ENCODE data around the gene OBSL1.

Gene OBSL1

DNA sequence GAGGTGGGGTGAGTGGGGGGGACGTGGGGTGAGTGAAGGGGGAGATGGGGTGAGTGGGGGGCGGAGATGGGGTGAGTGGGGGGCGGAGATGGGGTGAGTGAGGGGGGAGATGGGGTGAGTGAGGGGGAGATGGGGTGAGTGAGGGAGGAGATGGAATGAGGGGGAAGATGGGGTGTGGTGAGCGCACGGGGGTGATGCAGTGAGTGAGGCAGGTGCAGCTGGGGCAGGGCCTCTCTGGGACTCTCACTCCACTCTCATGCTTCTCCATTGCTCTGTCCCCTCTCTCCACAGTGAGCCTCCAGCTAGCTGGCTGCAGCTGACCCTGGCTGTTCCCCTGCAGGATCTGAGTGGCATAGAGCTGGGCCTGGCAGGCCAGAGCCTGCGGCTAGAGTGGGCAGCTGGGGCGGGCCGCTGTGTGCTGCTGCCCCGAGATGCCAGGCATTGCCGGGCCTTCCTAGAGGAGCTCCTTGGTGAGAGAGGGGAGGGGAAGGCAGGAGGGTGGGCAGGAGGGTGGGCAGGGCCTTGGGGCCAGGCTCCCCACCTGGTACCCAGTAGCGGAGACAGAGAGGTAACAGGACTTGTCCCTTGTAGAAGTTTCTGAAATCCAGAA, 42.2 kb upstream of the OBSL1 start:
- no peaks in the 10 kb centered on the region; the same call in 1 of the 2 replicates for H3K36me3 ChIP-seq (ENCODE audit: insufficient read depth, low read length)
- TF ChIP-seq FOXP2 (optimal IDR thresholded peaks at IDR 0.05; ENCODE audit: control extremely low read depth, extremely low read length, insufficient read depth) (no peak), POLR2AphosphoS5 (IDR thresholded peaks at IDR 0.05; ENCODE audit: borderline replicate concordance, low read depth, low read length) (no peak), EZH2 (IDR thresholded peaks at IDR 0.05) (no peak)
- H3K9me3 ChIP-seq (ENCODE audit: low read depth, low read length): no peaks in the 10 kb centered on the region
- no peak overlapping the region for H3K27ac ChIP-seq
- H3K9ac ChIP-seq (ENCODE audit: insufficient read length): no peak overlapping the region
- DNase-seq (ENCODE audit: low read depth, low spot score): no peak
- no peak overlapping the region for H3K4me3 ChIP-seq

DNA sequence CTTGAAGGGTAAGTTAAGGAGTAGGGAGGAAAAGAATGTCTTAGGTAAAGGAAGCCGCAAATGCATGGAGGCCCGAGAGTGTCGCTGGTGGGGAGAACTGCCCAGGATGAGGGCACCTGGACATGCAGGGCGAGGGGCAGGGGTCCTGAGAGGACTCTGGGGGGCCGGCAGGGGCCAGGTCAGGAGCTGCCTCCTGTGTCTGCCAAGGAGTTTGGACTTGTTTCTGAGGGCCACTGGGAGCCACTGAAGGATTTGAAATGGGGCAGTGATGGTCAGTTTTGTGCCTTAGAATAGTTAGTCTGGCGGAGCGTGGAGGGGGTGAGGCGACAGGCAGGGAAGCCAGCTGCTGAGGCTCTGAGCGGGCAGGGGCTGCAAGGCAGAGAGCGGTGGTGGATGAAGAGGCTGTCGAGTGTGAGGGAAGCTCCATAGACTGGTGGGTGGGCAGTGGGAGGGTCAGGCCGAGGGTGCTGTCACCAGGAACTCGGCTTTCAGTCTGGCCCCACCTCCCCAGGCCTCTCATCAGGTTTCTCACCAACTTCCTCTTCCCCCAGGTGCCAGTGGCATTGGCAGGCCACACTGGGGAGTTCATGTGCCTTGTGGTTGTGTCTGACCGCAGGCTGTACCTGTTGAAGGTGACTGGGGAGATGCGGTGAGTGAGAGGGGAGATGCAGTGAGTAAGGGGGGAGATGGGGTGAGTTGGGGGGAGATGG, 41.4 kb upstream of the OBSL1 start:
- no peak overlapping the region for H3K27ac ChIP-seq
- no peak for DNase-seq (ENCODE audit: low read depth, low spot score)
- H3K36me3 ChIP-seq (ENCODE audit: insufficient read depth, low read length): no peaks in the 10 kb centered on the region; the same call in 1 of the 2 replicates
- no peak overlapping the region for H3K4me3 ChIP-seq
- no peaks in the 10 kb centered on the region for H3K9me3 ChIP-seq (ENCODE audit: low read depth, low read length)
- TF ChIP-seq POLR2AphosphoS5 (IDR thresholded peaks at IDR 0.05; ENCODE audit: borderline replicate concordance, low read depth, low read length): no peak
- no peak for TF ChIP-seq FOXP2 (optimal IDR thresholded peaks at IDR 0.05; ENCODE audit: control extremely low read depth, extremely low read length, insufficient read depth)
- no peak for TF ChIP-seq EZH2 (IDR thresholded peaks at IDR 0.05)
- no peak overlapping the region for H3K9ac ChIP-seq (ENCODE audit: insufficient read length)

DNA sequence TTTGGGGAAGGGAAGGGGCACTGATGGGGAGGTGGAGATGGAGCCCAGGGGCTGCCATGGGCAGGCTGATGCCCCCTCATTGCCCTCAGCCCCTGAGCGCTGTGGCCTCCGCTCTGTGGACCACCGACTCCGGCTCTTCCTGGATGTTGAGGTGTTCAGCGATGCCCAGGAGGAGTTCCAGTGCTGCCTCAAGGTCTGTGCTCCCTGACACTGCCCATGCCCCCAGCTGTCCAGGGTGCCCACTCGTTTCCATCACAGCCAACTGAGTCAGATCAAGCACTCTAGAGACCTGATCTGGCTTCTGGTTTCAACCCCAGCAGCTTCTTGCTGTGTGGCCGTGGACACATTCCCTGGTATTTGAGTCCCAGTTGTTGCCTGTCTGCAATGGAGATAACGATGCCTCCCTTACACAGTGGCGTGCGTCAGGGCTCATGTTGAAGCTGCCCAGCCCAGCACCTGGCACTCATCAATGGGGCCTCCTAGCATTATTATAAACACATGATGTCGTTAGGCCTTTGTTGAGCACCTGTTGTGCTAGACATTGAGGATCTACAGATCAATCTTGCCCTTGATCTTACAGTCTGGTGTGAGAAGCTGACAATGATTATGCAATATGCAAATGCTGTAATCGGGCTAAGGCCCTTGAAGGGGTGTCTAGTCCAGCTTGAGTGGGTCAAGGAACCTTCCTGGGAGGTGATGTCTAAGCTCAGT, 40.7 kb upstream of the OBSL1 start:
- Histone ChIP-seq H3K4me3 (no peak overlapping the region), H3K9ac (ENCODE audit: insufficient read length) (no peak overlapping the region), H3K36me3 (ENCODE audit: insufficient read depth, low read length) (no peaks in the 10 kb centered on the region; the same call in 1 of the 2 replicates), H3K9me3 (ENCODE audit: low read depth, low read length) (no peaks in the 10 kb centered on the region), H3K27ac (no peak overlapping the region)
- TF ChIP-seq FOXP2 (optimal IDR thresholded peaks at IDR 0.05; ENCODE audit: control extremely low read depth, extremely low read length, insufficient read depth): no peak
- no peak for TF ChIP-seq POLR2AphosphoS5 (IDR thresholded peaks at IDR 0.05; ENCODE audit: borderline replicate concordance, low read depth, low read length)
- no peak for TF ChIP-seq EZH2 (IDR thresholded peaks at IDR 0.05)
- no peak for DNase-seq (ENCODE audit: low read depth, low spot score)

DNA sequence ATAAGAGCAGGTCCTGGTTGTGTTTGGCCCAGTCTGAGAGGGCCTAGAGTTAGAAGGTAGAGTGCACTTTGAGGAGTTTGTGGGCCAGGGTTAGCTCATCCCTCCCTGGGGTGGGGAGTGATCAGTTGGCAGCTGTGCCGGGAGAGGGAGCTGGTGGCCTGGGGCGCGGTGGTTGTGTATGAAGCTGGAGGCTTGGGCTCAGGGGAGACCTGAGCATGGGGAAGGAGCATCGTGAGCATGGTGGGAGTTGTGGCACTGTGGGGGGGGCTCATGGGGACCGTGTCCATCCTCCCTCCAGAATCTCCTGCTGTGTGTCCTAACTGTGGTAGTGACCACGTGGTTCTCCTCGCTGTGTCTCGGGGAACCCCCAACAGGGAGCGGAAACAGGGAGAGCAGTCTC, 40.0 kb upstream of the OBSL1 start:
- Histone ChIP-seq H3K9ac (ENCODE audit: insufficient read length) (no peak overlapping the region), H3K4me3 (no peak overlapping the region), H3K9me3 (ENCODE audit: low read depth, low read length) (no peaks in the 10 kb centered on the region), H3K36me3 (ENCODE audit: insufficient read depth, low read length) (no peaks in the 10 kb centered on the region; the same call in 1 of the 2 replicates), H3K27ac (no peak overlapping the region)
- TF ChIP-seq POLR2AphosphoS5 (IDR thresholded peaks at IDR 0.05; ENCODE audit: borderline replicate concordance, low read depth, low read length) (no peak), EZH2 (IDR thresholded peaks at IDR 0.05) (no peak), FOXP2 (optimal IDR thresholded peaks at IDR 0.05; ENCODE audit: control extremely low read depth, extremely low read length, insufficient read depth) (no peak)
- no peak for DNase-seq (ENCODE audit: low read depth, low spot score)

DNA sequence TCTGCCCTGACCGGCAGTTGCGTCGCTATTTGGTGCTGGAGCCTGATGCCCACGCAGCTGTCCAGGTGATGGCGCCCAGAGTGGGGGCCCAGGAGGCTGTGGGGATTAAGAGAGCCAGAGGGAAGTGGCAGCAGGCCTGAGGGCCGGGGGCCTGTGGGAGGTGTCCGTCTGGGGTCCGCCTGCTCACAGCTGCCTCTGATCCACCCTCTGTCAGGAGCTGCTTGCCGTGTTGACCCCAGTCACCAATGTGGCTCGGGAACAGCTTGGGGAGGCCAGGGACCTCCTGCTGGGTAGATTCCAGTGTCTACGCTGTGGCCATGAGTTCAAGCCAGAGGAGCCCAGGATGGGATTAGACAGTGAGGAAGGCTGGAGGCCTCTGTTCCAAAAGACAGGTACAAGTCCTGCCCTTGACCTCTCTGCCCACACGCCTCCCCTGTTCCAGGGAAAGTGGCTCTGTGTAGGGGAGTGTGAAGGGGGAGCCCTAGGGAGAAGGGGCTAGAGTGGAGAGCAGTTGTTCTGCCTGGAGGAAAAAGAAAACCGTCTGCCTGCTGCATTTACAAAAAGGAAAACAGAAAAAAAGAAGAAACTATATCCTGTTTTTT, 37.9 kb upstream of the OBSL1 start:
- Histone ChIP-seq H3K4me3 (no peak overlapping the region), H3K9ac (ENCODE audit: insufficient read length) (no peak overlapping the region), H3K36me3 (ENCODE audit: insufficient read depth, low read length) (no peaks in the 10 kb centered on the region; the same call in 1 of the 2 replicates), H3K27ac (peak overlapping the region; percentile 64), H3K9me3 (ENCODE audit: low read depth, low read length) (no peaks in the 10 kb centered on the region)
- TF ChIP-seq POLR2AphosphoS5 (IDR thresholded peaks at IDR 0.05; ENCODE audit: borderline replicate concordance, low read depth, low read length) (no peak), EZH2 (IDR thresholded peaks at IDR 0.05) (no peak), FOXP2 (optimal IDR thresholded peaks at IDR 0.05; ENCODE audit: control extremely low read depth, extremely low read length, insufficient read depth) (no peak)
- no peak for DNase-seq (ENCODE audit: low read depth, low spot score)

DNA sequence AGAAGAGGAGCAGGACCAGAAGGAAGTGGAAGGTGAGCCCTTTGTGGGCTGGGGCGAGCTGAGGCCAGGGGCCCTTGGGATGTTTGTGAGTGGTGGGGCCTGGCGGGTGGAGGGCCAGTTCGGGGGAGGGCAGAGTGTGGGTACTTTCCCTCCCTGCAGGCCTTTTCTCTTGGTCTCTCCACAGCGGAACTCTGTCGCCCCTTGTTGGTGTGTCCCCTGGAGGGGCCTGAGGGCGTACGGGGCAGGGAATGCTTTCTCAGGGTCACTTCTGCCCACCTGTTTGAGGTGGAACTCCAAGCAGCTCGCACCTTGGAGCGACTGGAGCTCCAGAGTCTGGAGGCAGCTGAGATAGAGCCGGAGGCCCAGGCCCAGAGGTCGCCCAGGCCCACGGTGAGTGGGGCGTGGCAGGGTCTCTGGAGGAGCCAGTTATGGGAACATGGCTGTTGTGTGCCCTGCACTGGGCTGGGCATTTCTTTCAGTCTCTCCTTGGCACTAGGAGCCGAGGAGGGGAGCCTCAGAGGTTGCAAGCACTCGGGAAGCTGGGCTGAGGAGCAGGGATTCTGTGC, 37.1 kb upstream of the OBSL1 start:
- Histone ChIP-seq H3K36me3 (ENCODE audit: insufficient read depth, low read length) (no peaks in the 10 kb centered on the region; the same call in 1 of the 2 replicates), H3K9me3 (ENCODE audit: low read depth, low read length) (no peaks in the 10 kb centered on the region), H3K4me3 (no peak overlapping the region), H3K9ac (ENCODE audit: insufficient read length) (no peak overlapping the region), H3K27ac (no peak overlapping the region)
- TF ChIP-seq EZH2 (IDR thresholded peaks at IDR 0.05) (no peak), POLR2AphosphoS5 (IDR thresholded peaks at IDR 0.05; ENCODE audit: borderline replicate concordance, low read depth, low read length) (no peak), FOXP2 (optimal IDR thresholded peaks at IDR 0.05; ENCODE audit: control extremely low read depth, extremely low read length, insufficient read depth) (no peak)
- no peak for DNase-seq (ENCODE audit: low read depth, low spot score)

DNA sequence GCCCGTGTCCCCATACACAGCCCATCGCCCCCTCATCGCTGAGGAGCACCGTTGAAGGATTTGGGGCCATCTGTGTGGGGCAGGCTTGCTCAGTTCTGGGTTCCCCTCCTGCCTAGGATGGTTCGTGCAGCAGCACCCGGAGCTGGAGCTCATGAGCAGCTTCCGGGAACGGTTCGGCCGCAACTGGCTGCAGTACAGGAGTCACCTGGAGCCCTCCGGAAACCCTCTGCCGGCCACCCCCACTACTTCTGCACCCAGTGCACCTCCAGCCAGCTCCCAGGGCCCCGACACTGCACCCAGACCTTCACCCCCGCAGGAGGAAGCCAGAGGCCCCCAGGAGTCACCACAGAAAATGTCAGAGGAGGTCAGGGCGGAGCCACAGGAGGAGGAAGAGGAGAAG, 36.6 kb upstream of the OBSL1 start:
- Histone ChIP-seq H3K9ac (ENCODE audit: insufficient read length) (no peak overlapping the region), H3K4me3 (no peak overlapping the region), H3K27ac (no peak overlapping the region), H3K36me3 (ENCODE audit: insufficient read depth, low read length) (no peaks in the 10 kb centered on the region; the same call in 1 of the 2 replicates), H3K9me3 (ENCODE audit: low read depth, low read length) (no peaks in the 10 kb centered on the region)
- TF ChIP-seq EZH2 (IDR thresholded peaks at IDR 0.05) (no peak), POLR2AphosphoS5 (IDR thresholded peaks at IDR 0.05; ENCODE audit: borderline replicate concordance, low read depth, low read length) (no peak), FOXP2 (optimal IDR thresholded peaks at IDR 0.05; ENCODE audit: control extremely low read depth, extremely low read length, insufficient read depth) (no peak)
- no peak for DNase-seq (ENCODE audit: low read depth, low spot score)

DNA sequence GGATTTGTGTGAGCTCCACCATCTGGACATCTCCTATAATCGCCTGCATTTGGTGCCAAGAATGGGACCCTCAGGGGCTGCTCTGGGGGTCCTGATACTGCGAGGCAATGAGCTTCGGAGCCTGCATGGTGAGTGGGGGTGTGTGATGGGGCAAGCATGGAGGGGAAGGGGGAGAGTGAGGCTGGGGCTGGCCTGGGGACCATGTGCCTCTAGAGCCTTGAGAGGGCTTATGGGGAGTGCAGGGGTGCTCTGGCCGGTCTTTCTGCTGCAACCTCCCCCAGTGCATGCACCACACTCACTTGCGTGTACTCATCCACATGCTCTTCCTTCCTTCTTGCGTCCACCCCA, 34.2 kb upstream of the OBSL1 start:
- no peak for DNase-seq (ENCODE audit: low read depth, low spot score)
- Histone ChIP-seq H3K9ac (ENCODE audit: insufficient read length) (no peak overlapping the region), H3K27ac (no peak overlapping the region), H3K9me3 (ENCODE audit: low read depth, low read length) (no peaks in the 10 kb centered on the region), H3K4me3 (no peak overlapping the region), H3K36me3 (ENCODE audit: insufficient read depth, low read length) (peaks cover 12% of the 10 kb centered on the region; the same call in 1 of the 2 replicates)
- no peak for TF ChIP-seq FOXP2 (optimal IDR thresholded peaks at IDR 0.05; ENCODE audit: control extremely low read depth, extremely low read length, insufficient read depth)
- no peak for TF ChIP-seq EZH2 (IDR thresholded peaks at IDR 0.05)
- TF ChIP-seq POLR2AphosphoS5 (IDR thresholded peaks at IDR 0.05; ENCODE audit: borderline replicate concordance, low read depth, low read length): no peak

Measured in SK-N-MC (cell line).